GM21786 (cell line): ENCODE measurements around the gene ZNF330.

ENCODE experiments used
- ATAC-seq: cut with Tn5 transposase; IDR thresholded peaks from one replicate; pipeline ENCODE4 v1.9.1; 2021; ENCODE audit not compliant: unreplicated experiment

ZNF330 gene

GRCh38 chr4:141229408-141230101 lies 8.9 kb downstream of the ZNF330 start:
- peak; percentile 75 for ATAC-seq

- ATAC-seq, result no peak
These were observed 13.0 kb downstream of the ZNF330 start for GRCh38 chr4:141233673-141234072.

- no peak for ATAC-seq
These were observed 17.5 kb downstream of the ZNF330 start for GRCh38 chr4:141238186-141238585.

GRCh38 chr4:141240259-141240658 lies 19.6 kb downstream of the ZNF330 start:
- no peak for ATAC-seq

GRCh38 chr4:141240671-141241070 lies 20.0 kb downstream of the ZNF330 start:
- no peak for ATAC-seq

GRCh38 chr4:141241986-141242385 lies 21.3 kb downstream of the ZNF330 start:
- ATAC-seq, result no peak

DNA sequence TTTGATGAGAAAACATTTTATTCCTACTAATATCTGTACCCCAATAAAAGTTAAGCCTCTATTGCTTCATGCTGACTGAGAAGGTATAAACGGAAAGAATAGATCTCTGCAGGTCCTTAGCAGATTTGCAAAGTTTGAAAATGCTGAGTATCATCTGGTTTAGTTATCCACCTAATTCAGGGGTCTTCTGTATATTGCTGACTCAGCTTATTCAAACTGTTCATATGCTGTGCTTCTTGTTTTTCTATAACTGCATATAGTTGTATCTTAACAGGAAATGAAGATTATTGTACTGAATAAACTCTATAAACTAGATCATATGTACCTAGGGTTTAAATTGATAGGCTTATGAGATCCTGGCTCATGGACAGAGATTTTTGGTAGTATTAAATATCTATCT lies 23.7 kb downstream of the ZNF330 start:
- ATAC-seq, result no peak

- no peak for ATAC-seq
These were observed 25.5 kb downstream of the ZNF330 start for GRCh38 chr4:141246243-141246642.

GRCh38 chr4:141246683-141247429 lies 26.2 kb downstream of the ZNF330 start:
- ATAC-seq, result no peak

DNA sequence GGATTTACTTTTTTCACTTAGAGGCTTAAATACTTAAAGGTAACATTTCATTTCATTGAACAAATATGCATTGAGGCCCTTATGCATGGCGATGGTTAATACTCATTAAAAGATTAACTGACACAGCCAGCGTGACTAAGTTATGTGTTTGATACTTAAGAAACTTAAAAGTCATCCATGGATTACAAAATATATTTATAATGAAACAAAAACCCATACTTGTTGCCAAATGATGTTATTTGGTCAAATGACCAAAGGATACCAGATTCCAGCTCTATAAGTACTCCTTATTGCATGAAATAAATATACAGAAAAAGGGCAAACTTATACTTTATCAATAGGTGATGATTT lies 26.7 kb downstream of the ZNF330 start:
- no peak for ATAC-seq

DNA sequence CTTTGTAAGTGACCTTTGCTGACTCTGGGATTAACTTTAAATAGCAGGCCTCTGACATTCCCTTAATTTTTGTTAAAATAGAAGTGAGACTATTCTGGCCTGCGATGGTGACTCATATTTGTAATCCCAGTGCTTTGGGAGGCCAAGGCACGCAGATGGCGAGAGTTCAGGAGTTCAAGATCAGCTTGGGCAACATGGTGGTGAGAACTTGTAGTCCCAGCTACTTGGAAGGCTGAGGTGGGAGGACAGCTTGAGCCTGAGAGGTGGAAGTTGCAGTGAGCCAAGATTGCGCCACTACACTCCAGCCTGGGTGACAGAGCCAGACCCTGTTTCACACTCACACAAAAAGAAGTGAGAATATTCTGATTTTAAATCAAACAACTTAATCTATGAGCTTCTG lies 27.3 kb downstream of the ZNF330 start:
- ATAC-seq, result no peak

GRCh38 chr4:141248486-141248885 lies 27.8 kb downstream of the ZNF330 start:
- no peak for ATAC-seq

GRCh38 chr4:141254326-141254725 lies 33.6 kb downstream of the ZNF330 start:
- no peak for ATAC-seq

DNA sequence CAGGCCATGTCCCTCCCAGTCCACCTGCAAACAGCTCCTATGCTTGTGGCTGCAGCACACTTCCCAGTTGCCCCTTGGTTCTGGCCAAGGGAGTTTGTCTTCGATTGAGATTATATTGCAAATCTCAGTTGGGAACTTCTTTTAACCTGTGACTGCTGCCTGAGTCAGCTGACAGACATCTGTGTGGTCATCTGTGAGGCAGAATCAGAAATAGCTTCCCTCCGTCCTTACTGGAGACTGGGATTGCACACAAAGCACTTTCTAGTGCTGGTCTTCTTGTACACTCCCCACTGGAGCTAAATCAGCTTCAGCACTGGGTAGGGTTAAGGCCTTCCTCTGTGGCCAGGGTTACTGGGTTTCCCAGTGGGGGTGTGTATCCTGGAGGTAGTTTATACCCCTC lies 34.3 kb downstream of the ZNF330 start:
- no peak for ATAC-seq

DNA sequence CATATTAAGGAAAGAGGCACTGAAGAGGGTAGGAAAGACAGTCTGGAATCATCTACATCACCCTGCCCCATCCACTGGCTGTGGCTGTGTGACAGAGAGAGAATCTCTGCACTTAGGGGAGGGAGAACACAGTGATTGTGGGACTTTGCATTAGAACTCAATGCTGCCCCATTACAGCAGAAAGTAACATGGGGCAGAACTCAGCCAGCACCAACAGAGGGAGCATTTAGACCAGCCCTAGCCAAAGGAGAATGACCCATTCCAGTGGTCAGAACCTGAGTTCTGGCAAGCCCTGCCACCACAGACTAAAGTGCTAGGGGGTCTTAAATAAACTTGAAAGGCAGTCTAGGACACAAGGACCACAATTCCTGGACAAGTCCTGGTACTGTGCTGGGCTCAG lies 37.9 kb downstream of the ZNF330 start:
- ATAC-seq, result no peak

DNA sequence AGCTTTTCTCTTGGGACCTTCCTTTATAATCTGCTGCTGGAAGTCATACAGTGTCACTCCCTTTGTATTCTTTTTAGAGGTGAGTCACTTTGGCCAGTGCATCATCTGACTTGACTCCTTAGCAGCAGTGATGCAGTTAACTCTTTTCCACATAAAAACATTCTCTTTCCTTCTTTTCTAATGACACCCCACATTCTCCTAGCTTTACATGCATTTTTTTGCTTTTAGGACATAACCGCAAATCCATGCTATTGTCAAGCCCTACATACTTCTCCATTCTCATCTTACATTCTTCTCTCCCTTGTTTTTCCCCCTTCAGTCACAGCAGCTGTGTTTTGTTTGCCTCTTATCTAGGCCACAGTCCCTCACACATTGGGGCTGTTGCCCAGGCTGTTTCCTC lies 55.1 kb downstream of the ZNF330 start:
- ATAC-seq, result no peak

GRCh38 chr4:141283152-141283551 lies 62.5 kb downstream of the ZNF330 start:
- no peak for ATAC-seq

DNA sequence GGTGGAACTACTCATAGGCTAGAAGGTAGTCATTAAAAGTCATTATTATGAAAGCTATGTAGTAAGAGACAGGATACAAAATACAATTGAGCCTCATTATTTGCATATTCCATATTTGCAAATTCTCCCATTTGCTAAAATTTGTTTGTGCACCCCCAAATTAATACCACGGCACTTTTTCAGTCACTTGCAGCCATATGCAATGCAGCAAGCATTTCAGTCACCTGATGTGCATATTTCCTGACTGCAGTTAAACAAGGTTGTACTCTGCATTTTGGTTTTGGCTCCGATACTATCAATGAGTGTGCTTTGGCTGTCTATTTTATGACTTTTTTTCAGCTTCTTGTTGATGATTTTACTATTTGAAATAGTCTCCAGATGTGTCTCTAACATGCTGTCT lies 62.9 kb downstream of the ZNF330 start:
- no peak for ATAC-seq
